ENCODE measurements around the gene NCKAP5.

Gene NCKAP5

DNA sequence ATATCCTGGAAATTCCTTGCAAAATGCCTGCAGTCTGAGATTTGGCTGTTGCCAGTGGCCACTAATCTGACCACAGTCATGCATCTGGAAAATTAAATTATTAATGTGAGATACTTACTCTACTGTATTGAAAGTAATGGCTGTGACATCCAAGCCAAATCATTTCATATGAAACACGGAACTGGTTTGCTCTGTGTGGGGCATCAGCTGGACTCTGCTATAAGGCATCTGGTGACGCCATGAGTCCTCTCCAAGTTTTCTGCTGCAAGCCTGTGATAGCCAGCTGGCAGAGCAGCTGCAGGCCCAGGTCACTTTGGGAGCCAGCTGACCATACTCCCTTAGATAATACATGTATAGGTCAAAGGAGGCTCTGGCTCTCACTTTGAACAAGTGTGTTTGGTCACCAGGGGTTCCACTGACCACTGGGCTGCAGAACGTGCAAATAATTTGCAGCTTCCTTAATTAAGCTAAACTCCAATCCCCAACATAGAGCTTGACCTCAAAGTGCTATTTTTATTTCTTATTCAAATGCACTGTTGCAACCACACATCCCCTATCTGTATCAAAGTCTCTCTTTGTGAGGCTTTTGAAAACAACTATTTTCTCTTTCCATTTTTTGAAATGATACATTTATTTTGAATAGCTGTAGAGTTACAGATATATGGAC is 152.9 kb downstream of the NCKAP5 start:
- TF ChIP-seq EGR1 (IDR thresholded peaks at IDR 0.05) (no peak), FOXM1 (IDR thresholded peaks at IDR 0.05; ENCODE audit: borderline replicate concordance, low read depth) (no peak), RAD21 (IDR thresholded peaks at IDR 0.05; ENCODE audit: low read depth) (no peak), ZBTB7A (IDR thresholded peaks at IDR 0.05; ENCODE audit: low read depth) (no peak), CEBPB (IDR thresholded peaks at IDR 0.05) (no peak), CREB1 (IDR thresholded peaks at IDR 0.05; ENCODE audit: low read depth) (no peak), TAF1 (IDR thresholded peaks at IDR 0.05; ENCODE audit: low read depth) (no peak), YY1 (IDR thresholded peaks at IDR 0.05; ENCODE audit: low read depth) (no peak), TCF12 (IDR thresholded peaks at IDR 0.05; ENCODE audit: low read depth) (no peak), NFIC (IDR thresholded peaks at IDR 0.05) (no peak), TEAD4 (IDR thresholded peaks at IDR 0.05) (no peak), EP300 (IDR thresholded peaks at IDR 0.05; ENCODE audit: borderline replicate concordance) (no peak)
- TF ChIP-seq, protein P1, sequence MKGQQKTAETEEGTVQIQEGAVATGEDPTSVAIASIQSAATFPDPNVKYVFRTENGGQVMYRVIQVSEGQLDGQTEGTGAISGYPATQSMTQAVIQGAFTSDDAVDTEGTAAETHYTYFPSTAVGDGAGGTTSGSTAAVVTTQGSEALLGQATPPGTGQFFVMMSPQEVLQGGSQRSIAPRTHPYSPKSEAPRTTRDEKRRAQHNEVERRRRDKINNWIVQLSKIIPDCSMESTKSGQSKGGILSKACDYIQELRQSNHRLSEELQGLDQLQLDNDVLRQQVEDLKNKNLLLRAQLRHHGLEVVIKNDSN (IDR thresholded peaks at IDR 0.05) = no peak
- TF ChIP-seq, protein P2, sequence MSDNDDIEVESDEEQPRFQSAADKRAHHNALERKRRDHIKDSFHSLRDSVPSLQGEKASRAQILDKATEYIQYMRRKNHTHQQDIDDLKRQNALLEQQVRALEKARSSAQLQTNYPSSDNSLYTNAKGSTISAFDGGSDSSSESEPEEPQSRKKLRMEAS (IDR thresholded peaks at IDR 0.05) = no peak
- TF ChIP-seq, protein P3, sequence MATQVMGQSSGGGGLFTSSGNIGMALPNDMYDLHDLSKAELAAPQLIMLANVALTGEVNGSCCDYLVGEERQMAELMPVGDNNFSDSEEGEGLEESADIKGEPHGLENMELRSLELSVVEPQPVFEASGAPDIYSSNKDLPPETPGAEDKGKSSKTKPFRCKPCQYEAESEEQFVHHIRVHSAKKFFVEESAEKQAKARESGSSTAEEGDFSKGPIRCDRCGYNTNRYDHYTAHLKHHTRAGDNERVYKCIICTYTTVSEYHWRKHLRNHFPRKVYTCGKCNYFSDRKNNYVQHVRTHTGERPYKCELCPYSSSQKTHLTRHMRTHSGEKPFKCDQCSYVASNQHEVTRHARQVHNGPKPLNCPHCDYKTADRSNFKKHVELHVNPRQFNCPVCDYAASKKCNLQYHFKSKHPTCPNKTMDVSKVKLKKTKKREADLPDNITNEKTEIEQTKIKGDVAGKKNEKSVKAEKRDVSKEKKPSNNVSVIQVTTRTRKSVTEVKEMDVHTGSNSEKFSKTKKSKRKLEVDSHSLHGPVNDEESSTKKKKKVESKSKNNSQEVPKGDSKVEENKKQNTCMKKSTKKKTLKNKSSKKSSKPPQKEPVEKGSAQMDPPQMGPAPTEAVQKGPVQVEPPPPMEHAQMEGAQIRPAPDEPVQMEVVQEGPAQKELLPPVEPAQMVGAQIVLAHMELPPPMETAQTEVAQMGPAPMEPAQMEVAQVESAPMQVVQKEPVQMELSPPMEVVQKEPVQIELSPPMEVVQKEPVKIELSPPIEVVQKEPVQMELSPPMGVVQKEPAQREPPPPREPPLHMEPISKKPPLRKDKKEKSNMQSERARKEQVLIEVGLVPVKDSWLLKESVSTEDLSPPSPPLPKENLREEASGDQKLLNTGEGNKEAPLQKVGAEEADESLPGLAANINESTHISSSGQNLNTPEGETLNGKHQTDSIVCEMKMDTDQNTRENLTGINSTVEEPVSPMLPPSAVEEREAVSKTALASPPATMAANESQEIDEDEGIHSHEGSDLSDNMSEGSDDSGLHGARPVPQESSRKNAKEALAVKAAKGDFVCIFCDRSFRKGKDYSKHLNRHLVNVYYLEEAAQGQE (IDR thresholded peaks at IDR 0.05; ENCODE audit: low read depth) = no peak

DNA sequence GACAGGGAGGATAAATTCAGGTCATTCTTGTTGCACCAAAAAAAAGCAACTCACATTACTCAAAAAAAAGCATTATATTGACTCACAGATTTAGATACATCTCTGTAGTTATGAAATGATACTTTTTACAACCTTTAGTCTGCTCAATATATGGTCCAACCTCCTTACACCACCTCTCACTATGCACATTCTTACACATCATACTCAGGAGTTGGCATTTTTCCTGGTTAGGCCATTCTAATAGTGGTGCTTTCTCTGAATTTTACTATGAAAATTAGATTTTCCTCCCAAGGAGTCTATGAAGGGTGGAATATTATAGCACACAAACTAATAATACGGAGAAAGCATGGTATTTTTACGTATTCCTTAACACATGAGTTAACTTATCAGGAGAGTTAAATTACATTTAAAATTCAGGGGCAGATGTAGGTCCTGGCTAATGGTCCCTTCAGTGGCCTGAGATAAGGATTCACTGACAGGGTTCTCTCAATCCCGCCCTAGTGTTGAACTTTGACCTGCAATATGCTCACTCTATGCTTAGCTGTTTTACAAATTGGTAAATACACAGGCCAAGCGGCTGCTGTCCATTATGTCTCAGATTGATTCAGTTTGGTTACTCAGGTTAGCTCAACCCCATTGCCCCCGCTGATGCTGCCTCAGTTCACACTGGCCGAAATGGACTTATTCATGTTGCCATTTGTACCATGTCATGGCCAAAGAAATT is 153.6 kb downstream of the NCKAP5 start:
- TF ChIP-seq EGR1 (IDR thresholded peaks at IDR 0.05) (no peak), FOXM1 (IDR thresholded peaks at IDR 0.05; ENCODE audit: borderline replicate concordance, low read depth) (no peak)
- TF ChIP-seq, protein P2 (IDR thresholded peaks at IDR 0.05) = no peak

DNA sequence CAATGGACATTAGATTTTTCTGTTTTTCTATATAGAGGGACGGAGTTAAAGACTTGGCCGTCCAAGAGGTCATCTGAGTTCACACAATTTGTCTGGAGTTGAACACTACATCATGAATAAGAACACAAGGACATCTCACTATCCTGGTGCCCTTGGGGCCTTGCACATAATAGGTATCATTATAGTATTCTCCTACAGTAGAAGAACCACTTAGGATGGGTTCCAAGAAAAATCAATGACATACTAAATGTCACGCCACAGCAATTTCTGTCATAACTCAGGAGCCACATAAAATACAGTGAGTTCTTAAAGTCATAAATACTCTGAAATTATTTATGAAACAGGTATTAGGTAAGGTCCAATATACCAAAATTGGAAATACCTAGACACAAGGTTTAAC is 154.4 kb downstream of the NCKAP5 start:
- TF ChIP-seq, protein P2 (IDR thresholded peaks at IDR 0.05) = no peak

DNA sequence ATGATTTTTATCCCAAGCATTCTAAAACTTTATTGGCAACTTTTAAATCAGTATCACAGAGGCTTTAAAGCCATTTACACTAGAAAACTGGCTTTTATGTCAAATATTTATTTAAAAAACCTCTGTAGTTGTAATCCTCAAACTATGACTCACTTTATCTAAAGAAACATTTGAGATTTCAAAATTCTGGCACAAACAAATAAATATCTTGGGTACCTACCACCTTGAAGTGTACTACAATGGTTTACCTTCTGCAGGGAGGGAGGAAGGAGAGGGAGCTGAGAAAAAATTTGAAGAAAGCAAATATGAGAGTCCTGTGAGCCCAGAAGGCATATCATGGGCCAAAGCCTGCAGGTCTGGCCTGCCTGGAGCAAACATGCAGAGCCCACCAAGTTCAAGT is 155.6 kb downstream of the NCKAP5 start:
- TF ChIP-seq EGR1 (IDR thresholded peaks at IDR 0.05) (no peak), CREB1 (IDR thresholded peaks at IDR 0.05; ENCODE audit: low read depth) (no peak), EP300 (IDR thresholded peaks at IDR 0.05; ENCODE audit: borderline replicate concordance) (no peak), RAD21 (IDR thresholded peaks at IDR 0.05; ENCODE audit: low read depth) (no peak), CEBPB (IDR thresholded peaks at IDR 0.05) (no peak), NFIC (IDR thresholded peaks at IDR 0.05) (no peak), YY1 (IDR thresholded peaks at IDR 0.05; ENCODE audit: low read depth) (no peak), FOXM1 (IDR thresholded peaks at IDR 0.05; ENCODE audit: borderline replicate concordance, low read depth) (no peak), ZBTB7A (IDR thresholded peaks at IDR 0.05; ENCODE audit: low read depth) (no peak), TAF1 (IDR thresholded peaks at IDR 0.05; ENCODE audit: low read depth) (no peak), TEAD4 (IDR thresholded peaks at IDR 0.05) (no peak), TCF12 (IDR thresholded peaks at IDR 0.05; ENCODE audit: low read depth) (no peak)
- TF ChIP-seq, protein P2 (IDR thresholded peaks at IDR 0.05) = no peak
- TF ChIP-seq, protein P1 (IDR thresholded peaks at IDR 0.05) = no peak
- TF ChIP-seq, protein P3 (IDR thresholded peaks at IDR 0.05; ENCODE audit: low read depth) = no peak

DNA sequence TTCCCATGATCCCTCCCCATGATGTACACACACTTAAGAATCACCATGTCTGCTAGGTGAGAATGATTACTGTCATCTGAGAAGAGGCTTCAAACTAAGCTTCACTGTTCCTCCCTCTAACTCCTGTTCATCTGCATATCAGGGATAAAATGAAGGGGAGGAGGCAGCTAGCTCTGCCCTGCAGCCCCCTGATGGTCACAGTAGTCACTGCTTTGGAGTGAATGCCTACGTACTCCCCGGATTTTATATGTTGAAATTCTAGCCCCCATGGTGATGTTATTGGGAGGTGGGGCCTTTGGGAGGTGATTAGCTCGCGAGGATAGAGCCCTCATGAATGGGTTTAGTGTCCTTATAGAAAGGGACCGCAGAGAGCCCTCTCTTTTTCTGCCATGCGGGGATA is 156.4 kb downstream of the NCKAP5 start:
- TF ChIP-seq CREB1 (IDR thresholded peaks at IDR 0.05; ENCODE audit: low read depth) (no peak), NFIC (IDR thresholded peaks at IDR 0.05) (no peak), FOXM1 (IDR thresholded peaks at IDR 0.05; ENCODE audit: borderline replicate concordance, low read depth) (no peak), TEAD4 (IDR thresholded peaks at IDR 0.05) (no peak), RAD21 (IDR thresholded peaks at IDR 0.05; ENCODE audit: low read depth) (no peak), TAF1 (IDR thresholded peaks at IDR 0.05; ENCODE audit: low read depth) (no peak), EGR1 (IDR thresholded peaks at IDR 0.05) (no peak), TCF12 (IDR thresholded peaks at IDR 0.05; ENCODE audit: low read depth) (no peak), YY1 (IDR thresholded peaks at IDR 0.05; ENCODE audit: low read depth) (no peak), ZBTB7A (IDR thresholded peaks at IDR 0.05; ENCODE audit: low read depth) (no peak), CEBPB (IDR thresholded peaks at IDR 0.05) (no peak), EP300 (IDR thresholded peaks at IDR 0.05; ENCODE audit: borderline replicate concordance) (no peak)
- TF ChIP-seq, protein P2 (IDR thresholded peaks at IDR 0.05) = no peak
- TF ChIP-seq, protein P3 (IDR thresholded peaks at IDR 0.05; ENCODE audit: low read depth) = no peak
- TF ChIP-seq, protein P1 (IDR thresholded peaks at IDR 0.05) = no peak
